Esophagus muscularis mucosa (tissue), 4 donors: ENCODE measurements around the gene ARHGAP24. TPM values are rescaled to one million over a fixed set of nuclear protein-coding genes. Genes with fewer than 3 reads are reported as not detected.

Experiments
- DNase-seq: peaks from one replicate; pipeline ENCODE4 v3.0.0-alpha.2; 2017; ENCODE audit errors: extremely low spot score
- H3K27ac ChIP-seq, 4 donors: fragments of 200-600 bp; sonication (generic); replicated peaks in 1 of 4; 1 replicate in 3 of 4; 2 replicates in 1 of 4; pipeline ENCODE4 v1.5.1; 2016 to 2019; ENCODE audit warnings: mild to moderate bottlenecking in 1 of 4
- H3K27me3 ChIP-seq, 4 donors: fragments of 200-600 bp; sonication (generic); one replicate each; pipeline versions ENCODE4 v1.5.1 to v1.6.0; 2016 to 2019
- H3K36me3 ChIP-seq, 4 donors: fragments of 200-600 bp; sonication (generic); one replicate each; pipeline ENCODE4 v1.5.1; 2016 to 2019
- H3K4me1 ChIP-seq, 4 donors: fragments of 200-600 bp; sonication (generic); one replicate each; pipeline ENCODE4 v1.5.1; 2016 to 2019
- H3K4me3 ChIP-seq, 4 donors: fragments of 200-600 bp; sonication (generic); 1 replicate in 2 of 4; 2 replicates in 2 of 4; pipeline ENCODE4 v1.5.1; 2016 to 2019; ENCODE audit warnings: mild to moderate bottlenecking in 4 of 4, moderate library complexity in 1 of 4
- H3K9me3 ChIP-seq, 4 donors: fragments of 200-600 bp; sonication (generic); 1 replicate in 3 of 4; 2 replicates in 1 of 4; pipeline ENCODE4 v1.5.1; 2016 to 2019
- EP300 ChIP-seq: sonication (generic); formaldehyde crosslinking; IDR thresholded peaks from one replicate; pipeline ENCODE4 v1.6.1; 2017; ENCODE audit warnings: antibody characterized with exemption
- POLR2A ChIP-seq: fragments of 450-650 bp; IDR thresholded peaks from one replicate; pipeline ENCODE4 v1.6.1; 2017; ENCODE audit warnings: antibody characterized with exemption, moderate library complexity, mild to moderate bottlenecking, low read depth
- POLR2AphosphoS5 ChIP-seq, 2 donors: sonication (generic); formaldehyde crosslinking; IDR thresholded peaks; one replicate each; pipeline ENCODE4 v1.6.1; 2017; ENCODE audit warnings: antibody characterized with exemption in 2 of 2
- WGBS: methylation state at CpG from one replicate; pipeline ENCODE4 v1.1.5; 2018; 5-methylcytosine and 5-hydroxymethylcytosine counted together
- intact Hi-C: fragments of 100-400 bp; cut with DNase I; formaldehyde crosslinking; loops from one replicate; pipeline ENCODE4 v1.15.1; 2023
- total RNA-seq, 4 donors: library from RNA; depleted of rRNA; stranded (reverse); fragments of >200 nt; gene quantifications; one replicate each; pipeline versions ENCODE4 v1.1.0 to v1.2.1, GENCODE V29; 2016
- TF ChIP-seq, protein P1 (sequence below), 3 experiments: fragments of 200-600 bp in 2 of 3; fragments of 450-650 bp in 1 of 3; sonication (generic) in 2 of 3; IDR thresholded peaks; one replicate each; pipeline ENCODE4 v1.5.1; 2017 to 2019; ENCODE audit warnings: antibody characterized with exemption in 3 of 3, mild to moderate bottlenecking in 2 of 3, moderate library complexity in 1 of 3

Gene ARHGAP24
- total RNA-seq, 4 donors from 2014 or later = 17.6 to 30.2 (median 23.6) TPM

DNA sequence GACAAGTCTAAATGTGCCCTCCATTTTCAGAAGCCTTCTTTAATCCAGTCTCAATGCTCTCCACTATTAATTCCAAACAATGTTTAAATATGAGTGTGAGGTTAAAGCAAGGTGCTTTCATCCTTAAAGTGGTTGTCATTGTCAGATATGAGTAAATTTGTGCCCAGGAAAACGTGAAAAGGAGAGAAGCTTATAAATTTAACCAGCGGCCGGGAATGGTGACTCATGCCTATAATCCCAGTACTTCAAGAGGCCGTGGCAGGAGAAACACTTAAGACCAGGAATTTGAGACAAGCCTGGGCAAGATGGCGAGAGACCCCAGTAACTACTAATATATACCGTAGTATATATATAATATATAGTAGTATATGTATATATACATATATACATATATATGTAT lies 270.0 kb downstream of the ARHGAP24 start:
- no peaks in the 10 kb centered on the region for H3K36me3 ChIP-seq
- H3K4me1 ChIP-seq = peaks cover 0 to 11% (median 8%) of the 10 kb centered on the region in 4 donors
- no peak for TF ChIP-seq POLR2AphosphoS5 (IDR thresholded peaks at IDR 0.05)
- TF ChIP-seq, protein P1, sequence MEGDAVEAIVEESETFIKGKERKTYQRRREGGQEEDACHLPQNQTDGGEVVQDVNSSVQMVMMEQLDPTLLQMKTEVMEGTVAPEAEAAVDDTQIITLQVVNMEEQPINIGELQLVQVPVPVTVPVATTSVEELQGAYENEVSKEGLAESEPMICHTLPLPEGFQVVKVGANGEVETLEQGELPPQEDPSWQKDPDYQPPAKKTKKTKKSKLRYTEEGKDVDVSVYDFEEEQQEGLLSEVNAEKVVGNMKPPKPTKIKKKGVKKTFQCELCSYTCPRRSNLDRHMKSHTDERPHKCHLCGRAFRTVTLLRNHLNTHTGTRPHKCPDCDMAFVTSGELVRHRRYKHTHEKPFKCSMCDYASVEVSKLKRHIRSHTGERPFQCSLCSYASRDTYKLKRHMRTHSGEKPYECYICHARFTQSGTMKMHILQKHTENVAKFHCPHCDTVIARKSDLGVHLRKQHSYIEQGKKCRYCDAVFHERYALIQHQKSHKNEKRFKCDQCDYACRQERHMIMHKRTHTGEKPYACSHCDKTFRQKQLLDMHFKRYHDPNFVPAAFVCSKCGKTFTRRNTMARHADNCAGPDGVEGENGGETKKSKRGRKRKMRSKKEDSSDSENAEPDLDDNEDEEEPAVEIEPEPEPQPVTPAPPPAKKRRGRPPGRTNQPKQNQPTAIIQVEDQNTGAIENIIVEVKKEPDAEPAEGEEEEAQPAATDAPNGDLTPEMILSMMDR (IDR thresholded peaks at IDR 0.05) = no peak
- TF ChIP-seq EP300 = no peak
- no peak for TF ChIP-seq POLR2A
- DNase-seq = no peak
- 86% methylated on average over 6 of the region's 6 CpGs for WGBS
- no peak overlapping the region for H3K4me3 ChIP-seq
- H3K27ac ChIP-seq = no peak overlapping the region
- no peaks in the 10 kb centered on the region for H3K9me3 ChIP-seq
- no peaks in the 10 kb centered on the region for H3K27me3 ChIP-seq
- intact Hi-C loops = loop anchor here (5.0 kb wide), 1 partner anchor 663 kb away; no protein-coding TSS in a partner anchor

DNA sequence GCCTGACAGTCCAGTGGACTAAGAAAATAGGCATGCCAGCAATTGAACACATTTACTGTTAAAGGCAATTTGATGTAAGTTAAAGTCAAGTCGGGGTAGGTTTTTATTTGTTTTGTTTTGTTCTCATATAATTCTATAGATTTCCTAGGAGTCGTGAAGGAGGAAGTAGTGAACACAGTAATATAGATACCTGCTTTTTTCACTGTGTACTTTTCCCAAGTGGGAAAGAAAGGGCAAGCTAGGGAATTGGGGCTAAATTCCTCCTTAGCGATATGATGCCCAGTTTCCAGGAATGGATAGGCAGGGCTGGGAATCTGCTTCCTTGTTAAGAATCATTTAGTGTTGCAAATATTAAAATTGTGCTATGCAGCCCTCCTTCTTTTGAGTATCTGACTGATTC lies 271.0 kb downstream of the ARHGAP24 start:
- Histone ChIP-seq H3K9me3 (no peaks in the 10 kb centered on the region), H3K36me3 (no peaks in the 10 kb centered on the region), H3K4me3 (no peak overlapping the region), H3K27me3 (no peaks in the 10 kb centered on the region), H3K4me1 (peaks cover 0 to 11% (median 8%) of the 10 kb centered on the region in 4 donors), H3K27ac (no peak overlapping the region)
- TF ChIP-seq POLR2AphosphoS5 (IDR thresholded peaks at IDR 0.05) (no peak), EP300 (no peak), POLR2A (no peak)
- TF ChIP-seq, protein P1 (IDR thresholded peaks at IDR 0.05) = no peak
- WGBS = 84% methylated on average over 3 of the region's 3 CpGs
- no peak for DNase-seq
- intact Hi-C loops = loop anchor here (5.0 kb wide), 1 partner anchor 664 kb away; no protein-coding TSS in a partner anchor

DNA sequence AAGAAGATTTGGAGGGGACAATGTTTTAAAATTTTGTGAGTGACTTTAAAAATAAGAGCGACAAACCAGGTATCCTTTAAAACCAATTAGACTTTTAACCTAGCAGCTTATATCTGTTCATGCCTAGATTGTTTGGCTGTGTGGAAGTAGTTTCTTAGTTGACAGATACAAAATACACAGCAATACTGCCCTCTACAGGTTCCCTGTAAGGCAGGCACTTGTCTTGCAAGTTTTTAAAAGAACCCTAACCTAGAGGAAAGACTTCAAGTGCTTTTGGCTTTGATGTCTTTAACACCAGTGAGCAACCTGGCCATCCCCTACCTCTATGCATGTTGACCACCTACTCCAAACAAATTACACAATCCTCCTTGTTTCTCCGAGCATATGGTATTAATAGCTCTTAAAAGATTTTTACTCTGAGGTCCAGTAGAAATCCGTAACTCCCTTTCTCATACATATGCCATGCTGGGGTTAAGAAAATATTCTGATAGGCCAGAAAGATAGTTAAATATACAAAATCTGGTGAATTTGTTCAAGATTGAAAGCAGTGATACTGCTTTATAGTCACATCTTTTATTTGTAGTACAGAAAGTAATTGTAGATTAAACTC lies 273.0 kb downstream of the ARHGAP24 start:
- Histone ChIP-seq H3K4me3 (no peak overlapping the region), H3K9me3 (no peaks in the 10 kb centered on the region), H3K27me3 (no peaks in the 10 kb centered on the region), H3K36me3 (no peaks in the 10 kb centered on the region), H3K4me1 (peaks cover 0 to 9% (median 0%) of the 10 kb centered on the region in 4 donors), H3K27ac (no peak overlapping the region)
- intact Hi-C loops = loop anchor here (2.0 to 5.0 kb wide), 2 partner anchors 599 to 666 kb away; no protein-coding TSS in a partner anchor
- DNase-seq = no peak
- WGBS = 41% methylated on average over 3 of the region's 3 CpGs
- TF ChIP-seq EP300 = no peak
- TF ChIP-seq, protein P1 (IDR thresholded peaks at IDR 0.05) = peak; percentile 72 to 93 (median 76)

DNA sequence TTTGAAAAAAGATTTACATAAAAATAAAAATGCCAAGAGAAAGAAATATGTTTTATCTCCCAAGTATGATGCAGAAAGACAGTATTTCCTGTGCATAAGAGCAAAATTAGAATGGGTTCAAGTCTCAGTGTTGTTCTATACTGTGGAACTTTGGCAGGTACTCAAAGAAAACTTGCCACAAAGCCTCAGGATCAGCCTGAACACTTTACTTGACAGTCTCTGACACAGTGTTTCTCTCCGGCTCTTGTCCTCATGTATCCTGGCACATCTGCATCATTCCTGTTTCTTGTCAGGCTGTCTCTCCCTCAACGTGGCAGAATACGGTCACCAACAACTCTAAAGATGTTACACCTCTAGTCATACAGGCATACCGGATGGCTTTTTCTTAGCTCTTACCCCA lies 273.7 kb downstream of the ARHGAP24 start:
- intact Hi-C loops = loop anchor here (2.0 to 5.0 kb wide), 2 partner anchors 600 to 666 kb away; no protein-coding TSS in a partner anchor
- TF ChIP-seq POLR2AphosphoS5 (IDR thresholded peaks at IDR 0.05) = no peak
- TF ChIP-seq EP300 = no peak
- TF ChIP-seq, protein P1 (IDR thresholded peaks at IDR 0.05) = no peak
- TF ChIP-seq POLR2A = no peak
- Histone ChIP-seq H3K27me3 (no peaks in the 10 kb centered on the region), H3K36me3 (no peaks in the 10 kb centered on the region), H3K9me3 (no peaks in the 10 kb centered on the region), H3K27ac (no peak overlapping the region), H3K4me3 (no peak overlapping the region), H3K4me1 (peaks cover 0 to 9% (median 0%) of the 10 kb centered on the region in 4 donors)
- DNase-seq = no peak
- WGBS = 45% methylated on average over 4 of the region's 4 CpGs

DNA sequence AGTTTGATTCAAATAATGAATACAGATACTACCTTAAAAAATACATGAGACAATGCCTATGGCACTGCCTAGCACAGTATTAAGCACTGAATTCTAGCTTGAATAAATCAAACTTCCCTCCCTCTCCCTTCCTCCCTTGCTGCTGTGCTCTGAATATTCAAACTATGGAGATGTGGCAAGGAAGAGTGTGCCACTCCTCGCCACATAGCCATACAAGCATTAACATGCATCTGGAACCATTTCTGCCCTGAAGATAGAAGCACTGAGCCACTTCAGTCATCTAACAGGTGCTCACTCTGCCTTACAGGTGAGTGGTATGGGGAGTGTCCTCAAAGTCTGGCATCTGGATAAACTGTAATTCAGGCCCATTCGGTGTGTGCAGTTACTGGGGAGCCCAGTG lies 276.9 kb downstream of the ARHGAP24 start:
- no peak overlapping the region for H3K4me3 ChIP-seq
- DNase-seq = no peak
- 92% methylated on average over 2 of the region's 2 CpGs for WGBS
- H3K9me3 ChIP-seq = no peaks in the 10 kb centered on the region
- no peaks in the 10 kb centered on the region for H3K36me3 ChIP-seq
- no peaks in the 10 kb centered on the region for H3K27me3 ChIP-seq
- intact Hi-C loops = no loop called here
- H3K4me1 ChIP-seq = peaks cover 0 to 9% (median 2%) of the 10 kb centered on the region in 4 donors
- TF ChIP-seq, protein P1 (IDR thresholded peaks at IDR 0.05) = no peak
- no peak overlapping the region for H3K27ac ChIP-seq
